GM21367 (cell line): ENCODE measurements around the gene ATG12.
"Not testable (repeated sequence)": the region's sequence is repeated elsewhere in the genome, so short reads cannot be mapped to it uniquely, and the experiment has no call there.

ENCODE experiments used
- ATAC-seq: cut with Tn5 transposase; IDR thresholded peaks from one replicate; pipeline ENCODE4 v1.9.1; 2021; ENCODE audit not compliant: unreplicated experiment

Gene ATG12

DNA sequence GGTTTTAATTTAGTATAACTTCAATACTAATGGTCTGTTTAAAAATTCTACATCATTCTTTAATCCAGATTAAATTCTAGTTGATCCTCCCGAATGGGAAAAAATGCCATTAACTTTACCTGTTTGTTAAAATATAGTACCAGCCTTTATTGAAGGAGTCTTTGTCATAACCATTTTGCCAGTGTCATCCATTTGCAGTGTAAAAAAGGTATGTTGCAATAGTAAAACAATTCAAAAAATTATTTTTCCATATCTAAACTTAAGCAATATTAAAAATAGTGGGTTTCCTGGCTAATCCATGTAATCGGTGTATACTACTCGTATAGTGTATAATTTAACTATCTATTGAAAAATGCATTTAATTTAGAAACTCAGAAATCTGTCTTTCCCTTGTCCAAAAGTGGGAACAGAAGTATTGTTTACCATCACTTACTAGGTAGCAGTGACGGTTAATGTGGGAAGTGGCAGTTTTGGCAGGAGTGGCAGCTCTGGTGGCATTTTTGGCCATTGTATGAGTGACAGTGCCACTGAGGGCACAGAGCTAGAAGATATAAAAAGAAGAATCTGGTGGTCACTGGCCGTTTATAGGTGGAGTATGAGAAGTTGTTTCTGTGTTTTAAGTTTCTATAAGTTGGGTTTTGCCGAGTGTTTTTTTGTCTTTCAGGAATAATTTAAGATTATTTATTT is 2.2 kb upstream of the ATG12 start:
- no peak for ATAC-seq

DNA sequence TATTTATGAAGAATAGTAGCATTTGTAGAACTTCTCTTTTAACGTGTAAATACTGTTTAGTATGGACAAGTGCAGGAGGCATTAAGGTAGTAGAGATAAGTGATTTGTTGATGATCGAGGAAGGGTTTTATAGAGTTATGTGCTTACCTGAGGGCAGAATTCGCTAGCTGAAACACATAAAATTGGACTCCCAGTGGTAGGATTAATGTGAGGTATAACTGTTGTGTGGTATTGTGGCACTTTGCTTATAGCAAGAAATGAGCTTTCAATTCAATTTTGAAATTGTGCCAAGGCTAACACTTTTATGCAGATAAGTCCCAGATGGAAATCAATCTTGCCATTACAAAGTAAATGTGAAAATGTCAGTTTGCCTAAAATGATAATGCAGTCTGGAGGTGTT is 1.6 kb upstream of the ATG12 start:
- ATAC-seq, result no peak

DNA sequence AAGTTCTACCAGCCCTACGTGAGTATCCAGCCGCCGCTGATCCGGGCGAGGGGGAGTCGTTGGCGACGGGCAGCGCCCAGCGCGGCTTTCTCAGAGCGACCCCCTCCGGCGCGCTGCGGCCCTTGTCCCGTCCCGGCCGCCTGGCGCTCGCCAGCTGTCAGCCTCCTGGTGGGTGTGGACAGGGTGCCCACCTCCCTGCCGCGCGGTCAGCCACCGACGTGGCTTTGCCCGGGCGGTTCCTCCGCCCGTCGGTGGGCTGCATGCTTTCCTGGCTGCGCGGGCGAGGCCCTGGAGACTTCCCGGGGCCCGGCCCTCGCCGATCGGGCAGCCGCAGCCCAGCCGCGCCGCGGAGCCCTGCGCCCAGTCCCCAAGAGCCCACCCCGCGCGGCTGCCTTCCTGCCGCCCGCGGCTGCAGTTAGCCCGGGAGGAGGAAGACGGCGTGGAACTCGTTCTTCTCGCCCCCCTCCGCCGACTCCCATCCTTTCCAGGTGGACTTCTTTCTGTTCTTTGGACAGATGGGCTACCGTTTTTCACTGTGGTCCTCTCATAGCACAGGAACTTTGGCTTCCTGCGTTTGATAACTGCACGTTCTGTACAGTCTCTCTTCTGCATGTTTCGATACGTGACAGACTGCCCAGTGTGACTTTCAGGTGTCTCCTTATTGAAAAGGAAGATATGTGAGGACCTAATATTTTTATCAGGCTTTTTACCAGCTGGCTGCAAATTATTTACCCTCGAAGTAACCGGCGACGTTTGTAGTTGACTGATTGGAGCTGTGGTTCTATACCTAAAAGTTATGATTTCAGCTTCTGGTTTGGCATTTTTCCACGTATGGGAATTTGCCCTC is 947 bp upstream of the ATG12 start:
- ATAC-seq, result peak; percentile 18

DNA sequence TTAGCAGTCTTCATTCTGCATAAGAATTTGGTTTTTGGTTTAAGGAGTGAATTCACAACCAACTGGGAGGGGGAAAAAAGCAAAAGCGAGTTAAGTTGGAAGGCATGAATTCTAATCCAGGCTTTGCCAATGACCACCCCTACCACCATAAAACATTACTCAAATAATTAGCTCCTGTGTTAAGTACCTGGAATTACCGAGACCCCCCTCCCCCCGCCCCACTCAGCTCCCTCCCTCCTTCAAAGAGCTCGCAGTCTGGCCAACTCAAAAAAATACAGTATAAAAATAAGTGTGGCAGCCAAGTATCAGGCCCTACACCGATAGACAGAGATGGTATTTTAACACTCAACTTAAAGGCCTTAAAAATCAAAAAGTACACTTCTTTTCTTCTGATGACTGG is 492 bp downstream of the ATG12 start:
- ATAC-seq, result no peak

DNA sequence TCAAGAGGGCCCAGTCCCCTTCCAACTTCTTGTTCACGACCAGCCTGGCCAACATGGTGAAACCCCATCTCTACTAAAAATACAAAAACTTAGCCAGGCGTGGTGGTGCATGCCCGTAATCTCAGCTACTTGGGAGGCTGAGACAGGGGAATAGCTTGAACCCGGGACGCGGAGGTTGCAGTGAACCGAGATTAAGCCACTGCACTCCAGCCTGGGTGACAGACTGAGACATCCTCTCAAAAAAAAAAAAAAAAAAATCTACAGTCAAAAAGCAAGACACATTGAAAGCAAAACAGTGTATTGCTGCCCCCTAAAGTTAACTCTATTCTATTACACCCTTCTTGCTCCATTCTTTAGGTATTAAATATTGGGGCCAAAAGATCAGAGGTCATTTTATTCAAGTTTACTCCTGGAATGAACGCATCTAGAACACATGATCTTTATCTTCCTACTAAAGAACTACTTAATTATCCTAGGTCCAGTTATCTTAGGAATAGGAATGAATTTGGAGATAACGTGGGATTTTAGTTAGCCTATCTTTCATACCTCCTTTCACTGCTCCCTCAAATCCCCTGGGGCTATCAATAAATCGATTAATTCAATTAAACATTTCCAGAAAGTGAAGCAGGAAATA is 2.4 kb downstream of the ATG12 start:
- no peak for ATAC-seq

DNA sequence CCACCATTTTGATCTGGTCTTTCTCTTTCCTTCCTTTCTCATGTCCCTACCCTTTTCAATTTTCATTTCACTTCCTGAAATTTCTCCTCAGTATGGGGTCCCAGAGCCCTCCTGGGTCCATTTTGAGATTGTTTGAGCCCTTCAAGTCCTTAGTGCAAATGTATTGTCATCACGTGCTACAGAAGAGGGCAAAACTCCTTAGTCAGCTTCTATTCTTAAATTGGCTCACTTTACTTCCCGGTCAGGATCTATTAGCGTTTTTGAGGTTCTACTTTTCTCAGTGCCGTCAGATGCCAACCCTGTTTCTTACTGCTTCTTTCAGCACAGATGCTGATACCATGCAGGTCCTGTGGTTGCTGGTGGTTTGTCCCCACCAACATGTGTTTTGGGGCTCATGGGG is 5.9 kb downstream of the ATG12 start:
- no peak for ATAC-seq

DNA sequence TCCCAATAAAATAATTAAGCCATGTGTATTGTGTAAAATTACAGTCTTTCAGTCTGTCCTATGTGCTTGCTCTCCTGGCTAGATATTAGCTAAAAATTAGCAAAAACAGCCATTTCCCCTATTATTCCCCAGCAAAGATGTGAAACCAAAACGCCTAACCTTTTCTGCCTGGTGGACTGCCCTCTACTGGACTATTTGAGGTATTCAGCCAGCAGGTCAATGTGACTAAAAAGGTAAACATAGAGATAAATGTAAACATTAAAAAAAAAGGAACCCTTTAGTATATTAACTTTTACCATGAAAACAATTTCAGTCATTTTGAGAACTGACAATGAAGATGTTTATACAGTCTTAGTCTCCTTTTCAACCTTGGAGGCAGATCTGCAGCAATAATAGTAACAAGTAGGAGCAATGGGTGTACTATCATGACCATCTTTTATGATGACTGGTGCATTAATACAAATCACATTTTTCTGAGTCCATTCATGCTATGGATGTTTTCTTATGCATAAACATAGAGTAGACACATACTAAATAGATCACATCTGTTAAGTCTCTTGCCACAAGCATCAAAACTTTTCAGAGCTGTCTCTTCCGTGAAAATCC is 10.1 kb downstream of the ATG12 start:
- peak; percentile 65 for ATAC-seq

DNA sequence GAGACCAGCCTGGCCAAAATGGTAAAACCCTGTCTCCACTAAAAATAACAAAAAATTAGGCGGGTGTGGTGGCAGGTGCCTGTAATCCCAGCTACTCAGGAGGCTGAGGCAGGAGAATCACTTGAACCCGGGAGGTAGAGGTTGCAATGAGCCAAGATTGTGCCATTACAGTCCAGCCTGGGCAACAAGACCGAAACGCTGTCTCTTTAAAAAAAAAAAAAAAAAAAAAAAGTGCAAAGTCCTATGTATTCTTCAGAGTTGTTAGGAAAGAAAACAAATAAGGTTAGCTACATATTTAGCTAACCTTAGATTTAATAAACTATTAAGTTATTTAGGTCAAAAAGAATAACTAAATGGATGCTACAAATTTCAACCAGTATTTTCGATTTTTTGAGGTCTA is 11.5 kb downstream of the ATG12 start:
- no peak for ATAC-seq

DNA sequence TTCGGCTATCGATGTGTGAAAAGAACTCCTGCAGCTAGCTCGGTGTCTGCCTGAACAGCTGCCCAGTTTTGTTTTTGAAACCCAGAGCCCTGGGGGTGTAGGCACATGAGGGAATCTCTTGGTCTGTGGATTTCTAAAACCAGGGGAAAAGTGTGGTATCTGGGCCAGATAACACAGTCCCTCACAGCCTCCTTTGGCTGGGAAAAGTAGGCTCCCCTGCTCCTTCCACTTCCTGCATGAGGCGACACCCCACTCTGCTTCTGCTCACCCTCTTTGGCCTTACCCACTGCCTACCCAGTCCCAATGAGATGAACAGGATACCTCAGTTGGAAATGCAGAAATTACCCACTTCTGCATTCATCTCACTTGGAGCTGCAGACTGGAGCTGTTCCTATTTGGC is 15.4 kb downstream of the ATG12 start:
- ATAC-seq, result no peak

DNA sequence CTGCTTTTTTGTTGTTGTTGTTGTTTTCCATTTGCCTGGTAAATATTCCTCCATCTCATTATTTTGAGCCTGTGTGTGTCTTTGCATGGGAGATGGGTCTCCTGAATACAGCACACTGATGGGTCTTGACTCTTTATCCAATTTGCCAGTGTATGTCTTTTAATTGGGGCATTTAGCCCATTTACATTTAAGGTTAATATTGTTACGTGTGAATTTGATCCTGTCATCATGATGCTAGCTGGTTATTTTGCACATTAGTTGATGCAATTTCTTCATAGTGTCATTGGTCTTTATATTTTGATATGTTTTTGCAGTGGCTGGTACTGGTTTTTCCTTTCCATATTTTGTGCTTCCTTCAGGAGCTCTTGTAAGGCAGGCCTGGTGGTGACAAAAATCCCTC is 16.4 kb downstream of the ATG12 start:
- ATAC-seq, result not testable (repeated sequence)

DNA sequence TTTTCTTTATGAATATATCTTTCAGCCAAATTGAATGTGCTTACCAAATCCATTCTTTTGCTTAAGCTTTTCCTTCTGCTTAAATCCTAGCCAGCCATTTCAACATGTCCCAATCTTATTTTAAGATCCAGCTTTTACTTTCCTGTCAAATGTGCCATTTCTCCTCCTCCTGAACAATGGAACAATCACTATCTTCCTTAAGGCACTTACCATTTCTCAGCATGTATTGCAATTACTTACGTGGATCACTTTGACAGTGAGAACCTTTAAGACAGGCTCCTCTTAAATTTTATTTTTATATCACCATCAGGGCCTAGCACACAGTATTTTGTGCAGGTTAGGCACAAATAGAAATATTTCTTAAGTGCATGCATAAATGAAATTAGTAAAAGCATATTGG is 20.5 kb downstream of the ATG12 start:
- ATAC-seq, result no peak

DNA sequence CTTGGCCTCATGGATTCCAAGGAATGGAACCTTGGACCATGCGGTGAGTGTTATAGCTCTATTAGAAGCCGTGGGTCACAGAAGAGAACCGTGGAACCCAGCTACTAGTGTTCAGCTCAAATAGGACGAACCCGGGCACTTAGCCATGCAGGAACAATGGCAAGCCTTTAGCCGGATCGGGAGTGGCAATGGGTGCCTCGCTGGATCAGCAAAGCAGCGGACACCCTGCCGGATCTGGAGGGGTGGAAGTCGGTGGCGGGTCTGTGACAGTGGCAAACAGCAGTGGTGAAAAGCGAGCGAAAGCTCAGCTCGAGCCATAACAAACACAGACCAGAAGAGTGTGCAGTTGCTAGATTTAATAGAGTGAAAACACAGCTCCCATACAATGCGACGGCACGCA is 22.5 kb downstream of the ATG12 start:
- ATAC-seq, result no peak

DNA sequence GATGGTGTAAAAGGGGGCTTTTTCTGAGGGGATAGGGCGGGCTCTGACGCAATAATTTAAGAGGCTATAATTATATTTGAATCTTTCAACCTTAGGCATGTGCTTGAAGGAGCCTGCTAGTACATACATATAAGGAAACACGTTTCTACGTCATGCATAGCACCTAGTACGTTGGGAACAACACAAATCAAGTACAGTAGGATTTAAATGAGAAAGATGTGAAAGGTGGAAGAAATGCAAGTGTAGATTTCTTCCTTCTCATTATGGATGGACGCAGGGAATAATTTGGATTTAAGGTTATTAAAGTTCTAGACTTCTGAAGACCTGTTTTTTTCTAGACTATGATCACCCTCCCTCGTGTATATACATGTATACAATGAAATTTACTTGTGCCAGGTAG is 24.0 kb downstream of the ATG12 start:
- ATAC-seq, result no peak

DNA sequence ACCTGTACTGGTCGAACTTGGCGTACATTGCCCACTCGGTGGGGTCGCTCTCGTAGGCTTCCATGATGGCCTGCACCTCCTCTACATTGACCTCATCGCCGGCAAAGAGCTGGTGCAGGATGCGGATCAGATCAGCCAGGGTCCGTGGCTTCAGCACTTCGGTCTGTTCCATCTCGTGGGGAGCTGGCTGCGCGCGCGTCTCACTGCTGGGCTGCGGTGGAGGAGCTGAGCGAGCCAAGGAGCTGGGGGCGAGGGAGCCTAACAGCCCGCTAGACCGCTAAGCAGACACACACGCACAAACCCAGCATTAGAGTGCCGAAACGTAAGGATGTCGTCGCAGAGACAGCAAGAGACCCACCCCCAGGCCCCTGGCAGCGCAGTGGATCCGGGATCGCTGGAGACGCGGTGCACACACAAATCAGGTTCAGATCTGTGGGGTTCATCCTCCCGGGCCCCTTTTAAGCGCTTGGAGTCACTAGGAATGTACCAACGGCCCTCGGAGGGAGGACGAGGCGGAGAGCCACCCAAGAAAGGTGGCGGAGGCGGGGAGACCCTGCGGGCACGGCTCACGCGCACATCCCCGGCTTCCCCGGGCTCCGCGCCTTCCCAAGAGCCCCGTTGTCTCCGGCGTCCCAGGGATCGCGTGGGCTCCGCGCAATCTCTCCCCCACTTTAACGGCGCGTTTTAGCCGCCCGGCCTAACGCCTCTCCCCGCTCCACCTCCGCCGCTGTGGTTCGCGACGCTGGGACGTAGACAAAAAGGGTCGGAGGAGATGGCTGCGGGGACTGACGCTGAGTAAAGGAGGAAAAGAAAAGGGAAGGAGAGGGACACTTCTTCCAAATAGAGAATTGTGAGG is 24.9 kb downstream of the ATG12 start, which contains the start of gene CDO1:
CDO1 (minus strand) TSS at position 434 of the 856 bp plus-strand sequence; CDS start at position 172, 262 bp downstream.
- no peak for ATAC-seq

DNA sequence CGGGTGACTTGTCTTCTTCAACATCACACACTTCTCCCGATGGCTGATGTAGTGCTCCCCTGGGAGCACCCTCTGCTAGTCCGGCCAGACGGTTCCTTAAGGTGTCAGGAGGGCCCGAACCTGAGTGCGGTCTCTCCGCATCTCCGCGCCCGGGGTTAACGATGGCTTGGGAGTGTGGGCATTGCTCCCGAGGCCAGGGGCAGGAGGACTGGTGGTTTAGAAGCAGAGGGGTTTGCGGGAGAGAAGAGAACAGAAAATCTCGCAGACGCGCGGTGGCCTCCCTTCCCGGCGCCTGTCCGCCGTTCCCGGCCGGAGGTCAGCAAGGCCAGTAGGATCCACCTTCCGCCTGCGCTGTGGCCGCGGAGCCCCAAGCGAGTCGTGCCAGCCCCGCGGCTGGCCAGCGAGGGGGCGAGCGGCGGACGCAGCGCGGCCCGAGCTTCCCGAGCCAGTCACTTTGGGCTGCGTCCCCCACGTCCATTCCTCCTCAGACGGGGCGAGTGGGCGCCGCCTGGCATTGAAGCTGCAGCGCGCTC is 25.6 kb downstream of the ATG12 start:
- ATAC-seq, result no peak

DNA sequence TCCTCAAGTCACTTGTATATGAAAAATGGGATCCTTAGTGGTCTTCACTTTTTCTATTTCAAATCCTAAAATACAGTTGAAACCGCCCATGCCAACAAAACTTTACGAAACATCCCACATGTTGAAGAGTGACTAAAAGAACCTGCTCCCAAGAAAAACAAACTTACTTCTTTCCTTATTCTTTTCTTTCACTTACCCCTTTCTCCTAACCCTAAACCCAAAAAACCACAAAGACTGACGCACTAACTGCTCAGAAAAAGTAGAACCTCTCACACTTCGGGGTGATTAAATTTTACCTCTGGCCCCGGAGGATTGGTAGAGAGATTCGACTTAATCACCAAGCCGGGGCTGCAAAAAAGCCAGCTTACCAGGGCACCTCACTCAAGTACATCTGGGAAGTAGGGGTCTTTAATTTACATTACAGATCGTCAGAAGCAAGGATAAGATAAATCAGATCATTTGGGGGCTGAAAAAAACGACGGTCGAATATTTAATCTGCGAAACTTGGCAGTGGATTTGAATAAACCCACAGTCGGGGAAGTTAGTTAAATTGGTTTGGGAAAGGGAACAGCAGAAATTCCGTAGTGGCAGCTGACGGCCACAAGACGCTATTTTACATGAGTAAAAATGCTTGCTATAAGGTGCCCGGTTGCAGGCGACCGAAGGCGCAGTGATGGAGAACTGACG is 26.2 kb downstream of the ATG12 start:
- no peak for ATAC-seq

DNA sequence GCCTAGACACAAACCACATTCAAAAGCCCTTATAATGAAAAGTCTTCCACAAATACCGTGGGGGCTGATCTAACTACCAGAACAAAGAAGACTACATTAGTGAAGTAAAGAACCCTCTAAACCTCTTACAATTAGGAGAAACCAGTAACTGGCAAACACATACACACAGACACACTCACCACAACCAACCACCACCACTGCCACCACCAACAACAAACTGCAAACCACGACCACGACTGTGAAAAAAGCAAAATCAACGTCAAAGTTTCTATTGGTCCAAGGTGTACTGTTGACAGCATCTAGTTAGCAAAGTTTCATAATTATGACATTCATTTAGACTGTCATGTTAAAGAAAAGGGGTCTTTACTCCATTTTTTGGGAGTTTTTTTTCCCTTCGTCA is 27.6 kb downstream of the ATG12 start:
- no peak for ATAC-seq

DNA sequence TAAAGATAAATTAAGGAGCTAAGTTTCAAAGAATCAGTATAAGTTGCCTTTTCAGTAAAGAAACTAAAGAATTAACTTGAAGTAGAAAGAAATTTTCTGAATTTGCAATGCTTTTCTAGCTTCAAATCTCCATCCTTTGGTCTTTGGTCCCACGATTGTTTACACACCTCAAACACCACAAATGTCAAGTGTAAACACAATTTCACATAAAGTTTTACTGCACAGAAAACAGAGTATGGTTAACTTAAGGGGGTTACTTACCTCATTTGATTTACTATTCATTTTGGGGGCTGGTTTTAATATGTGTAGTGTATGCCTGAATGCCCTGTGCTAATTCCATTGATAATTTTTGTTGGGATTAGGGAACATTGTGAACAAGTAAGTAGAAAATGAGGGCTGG is 29.0 kb downstream of the ATG12 start:
- ATAC-seq, result no peak

DNA sequence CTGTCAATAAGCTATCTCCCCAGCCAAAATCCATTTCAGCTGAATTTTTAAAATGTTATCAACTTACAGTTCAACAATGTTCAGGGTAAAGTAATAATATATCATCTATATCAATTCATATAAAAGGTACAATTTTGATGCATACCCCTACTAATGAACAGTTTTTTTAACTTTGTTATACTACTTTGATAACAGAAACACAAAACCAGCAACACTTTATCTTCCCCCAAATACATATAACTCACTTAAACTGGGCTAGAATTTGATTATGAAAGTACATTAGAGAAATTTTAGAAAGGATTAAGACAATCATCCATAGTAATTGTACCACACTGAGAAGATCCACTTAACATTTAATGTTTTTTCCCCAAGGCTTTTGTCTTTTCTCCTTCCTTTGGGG is 30.0 kb downstream of the ATG12 start:
- ATAC-seq, result no peak

DNA sequence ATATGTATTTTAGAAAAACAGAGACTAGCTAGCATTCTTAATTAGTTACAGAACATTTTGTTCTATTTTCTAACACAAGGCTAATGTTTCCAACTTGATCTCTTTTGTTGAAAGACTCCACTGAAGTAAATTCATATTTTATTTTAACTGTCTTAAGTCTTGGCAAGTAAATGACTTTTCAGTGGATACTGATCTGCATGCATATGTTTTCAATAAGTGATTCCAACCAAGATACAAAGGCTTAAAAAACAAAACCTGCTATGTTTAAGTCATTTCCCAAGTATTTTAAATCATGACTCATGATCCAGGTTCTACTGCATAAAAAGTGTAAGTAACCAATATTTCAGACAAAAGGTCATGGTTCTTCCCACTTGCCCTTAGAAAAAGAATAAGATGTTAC is 30.6 kb downstream of the ATG12 start:
- ATAC-seq, result no peak
